Frontal cortex (tissue), 4 donors: ENCODE results near the gene KCNK18. TPM values are rescaled to one million over a fixed set of nuclear protein-coding genes. Genes with fewer than 3 reads are reported as not detected.
A peak's percentile ranks its signal among the peaks of the same experiment; 100 is the strongest.
"Not testable (repeated sequence)": the region's sequence is repeated elsewhere in the genome, so short reads cannot be mapped to it uniquely, and the experiment has no call there.

Source experiments
- DNase-seq, 2 donors: peaks; one replicate each; pipeline ENCODE4 v3.0.0; 2012; ENCODE audit warnings: low spot score in 2 of 2
- FAIRE-seq: peaks from 2 replicates; lab custom pipeline; 2012; peaks lifted over from hg19 to GRCh38; lab: Jason Lieb, UNC
- total RNA-seq: library from RNA; depleted of rRNA; stranded (reverse); fragments of >200 nt; gene quantifications from one replicate; pipeline ENCODE4 v1.2.3, GENCODE V29; 2014
- donor health status: control.
- donor health status: control.
- donor health status: control.

The KCNK18 gene
- total RNA-seq, 1 donor from 2014 or later = not detected

- DNase-seq (no peak), FAIRE-seq (no peak)
Measured at GRCh38 chr10:117169480-117169879, 27.8 kb upstream of the KCNK18 start.

GRCh38 chr10:117170244-117170643 lies 27.0 kb upstream of the KCNK18 start:
- no peak for FAIRE-seq
- DNase-seq = no peak

GRCh38 chr10:117174439-117175214 lies 22.7 kb upstream of the KCNK18 start:
- FAIRE-seq (no peak), DNase-seq (peak in 1 of 2 donors; percentile 71)

DNA sequence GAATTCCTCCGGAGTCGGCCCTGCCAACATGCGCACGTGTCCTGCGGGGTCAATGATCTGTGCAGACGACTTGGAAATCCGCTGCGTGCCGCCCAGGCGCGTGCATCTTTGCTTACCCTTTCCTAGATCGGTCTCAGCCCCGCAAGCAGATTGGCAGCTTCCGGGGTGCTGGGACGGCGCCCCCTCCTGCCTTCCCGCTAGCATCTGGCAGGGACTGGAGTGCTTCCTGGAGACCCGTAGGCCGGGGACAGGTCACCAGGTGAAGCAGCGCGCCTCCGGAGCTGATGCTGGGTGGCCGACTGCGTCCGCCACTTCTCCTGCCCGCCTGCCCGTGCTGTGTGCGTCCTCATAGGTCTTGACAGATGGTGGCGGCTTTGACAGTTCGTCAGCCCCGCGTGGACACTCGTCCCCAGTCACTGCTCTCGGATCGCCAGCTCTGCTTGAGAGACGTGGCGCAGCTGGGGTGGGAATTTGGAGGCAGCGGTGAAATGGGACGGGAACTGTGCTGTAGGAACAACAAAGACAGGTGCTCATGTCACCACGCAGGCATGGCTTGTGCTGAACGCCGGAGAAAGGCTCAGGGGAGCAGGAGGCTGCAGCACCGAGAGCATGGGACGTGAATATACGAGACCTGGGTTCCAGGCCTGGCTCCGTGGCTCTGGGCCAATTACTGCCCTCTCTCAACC lies 21.9 kb upstream of the KCNK18 start:
- FAIRE-seq = no peak
- DNase-seq = no peak

DNA sequence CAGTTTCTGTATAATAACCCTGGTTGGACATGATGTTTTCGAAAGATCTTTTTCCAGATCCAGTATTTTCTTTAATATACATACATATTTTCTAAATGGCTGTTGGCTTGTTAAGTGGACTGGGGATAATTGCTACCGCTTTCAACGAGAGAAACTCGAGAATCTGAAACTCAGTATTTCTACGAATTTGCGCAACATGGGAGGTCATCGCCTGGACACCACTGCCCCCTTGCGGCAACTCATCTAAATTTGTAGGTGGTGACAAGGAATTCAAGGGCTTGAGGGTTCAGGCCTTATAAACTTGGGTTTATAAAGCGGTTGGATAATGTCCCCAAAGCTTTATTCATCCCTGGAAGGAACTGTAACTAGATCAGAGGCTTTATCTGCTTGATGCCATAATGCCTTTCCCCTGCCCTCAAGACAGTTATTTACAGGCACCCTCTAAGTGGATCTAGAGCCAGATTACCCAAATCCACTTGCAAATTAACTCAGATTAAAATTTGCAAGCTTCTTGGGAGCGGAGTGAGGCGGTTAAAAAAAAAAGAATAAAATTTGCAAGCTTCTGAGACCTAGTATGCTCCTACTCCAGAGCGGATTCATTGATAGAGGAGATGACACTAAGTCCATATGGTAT lies 21.3 kb upstream of the KCNK18 start:
- FAIRE-seq = peak; percentile 63
- DNase-seq = peak in 1 of 2 donors; percentile 64

DNA sequence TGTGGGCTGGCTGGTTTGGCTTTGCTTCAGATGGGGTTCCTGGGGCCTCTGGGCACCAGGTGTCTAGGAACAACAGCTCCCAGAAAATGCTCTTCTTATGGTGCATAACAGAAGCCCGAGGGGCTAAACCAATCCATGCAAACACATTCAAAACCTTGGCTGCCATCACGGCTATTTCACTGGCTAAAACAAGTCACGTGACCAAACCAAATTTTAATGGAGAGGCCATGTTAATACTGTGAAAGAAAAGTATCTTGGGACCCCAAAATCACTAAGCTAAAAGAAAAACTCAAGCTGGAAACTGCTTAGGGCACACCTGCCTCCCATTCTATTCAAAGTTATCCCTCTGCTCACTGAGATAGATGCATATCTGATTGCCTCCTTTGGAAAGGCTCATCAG lies 19.1 kb upstream of the KCNK18 start:
- FAIRE-seq (no peak), DNase-seq (no peak)

DNA sequence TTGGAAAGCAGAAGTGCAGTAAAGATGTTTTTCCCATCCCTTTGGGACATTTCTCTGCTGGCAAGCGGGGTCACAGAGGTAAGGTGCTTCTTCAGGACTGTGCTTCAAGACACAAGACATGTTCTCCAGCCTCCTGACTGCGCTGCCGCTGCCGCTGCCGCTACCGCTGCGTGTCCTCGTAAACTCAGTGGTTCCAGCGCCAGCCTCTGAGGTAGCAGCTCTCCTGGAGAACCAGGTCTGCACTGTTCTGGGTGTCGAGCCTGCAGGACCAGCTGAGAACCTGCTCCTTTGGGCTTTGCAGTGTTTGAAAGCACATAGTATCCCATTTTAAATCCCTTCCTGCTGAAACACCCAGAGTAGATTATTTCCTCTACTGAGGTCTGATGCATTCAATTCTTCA lies 13.0 kb upstream of the KCNK18 start:
- no peak for DNase-seq
- no peak for FAIRE-seq

GRCh38 chr10:117184821-117185220 lies 12.5 kb upstream of the KCNK18 start:
- DNase-seq (no peak), FAIRE-seq (no peak)

DNA sequence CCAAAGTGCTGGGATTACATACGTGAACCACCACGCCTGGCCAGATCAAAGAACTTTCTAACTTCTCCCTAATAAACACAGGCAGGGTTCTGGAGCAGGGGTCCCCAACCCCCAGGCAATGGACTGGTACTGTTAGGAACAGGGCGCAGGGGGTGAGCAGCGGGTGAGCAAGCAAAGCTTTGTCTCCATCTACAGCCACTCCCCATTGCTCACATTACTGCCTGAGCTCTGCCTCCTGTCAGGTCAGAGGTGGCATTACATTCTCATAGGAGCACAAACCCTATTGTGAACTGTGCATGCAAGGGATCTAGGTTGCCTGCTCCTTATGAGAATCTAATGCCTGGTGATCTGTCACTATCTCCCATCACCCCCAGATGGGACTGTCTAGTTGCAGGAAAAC lies 11.5 kb upstream of the KCNK18 start:
- DNase-seq, FAIRE-seq: not testable (repeated sequence)

- DNase-seq = no peak
Measured at GRCh38 chr10:117186832-117187615, 10.3 kb upstream of the KCNK18 start.

GRCh38 chr10:117188371-117188770 lies 8.9 kb upstream of the KCNK18 start:
- DNase-seq (no peak), FAIRE-seq (no peak)

More at GRCh38 chr10:117186832-117187615, 10.3 kb upstream of the KCNK18 start:
- no peak for FAIRE-seq

DNA sequence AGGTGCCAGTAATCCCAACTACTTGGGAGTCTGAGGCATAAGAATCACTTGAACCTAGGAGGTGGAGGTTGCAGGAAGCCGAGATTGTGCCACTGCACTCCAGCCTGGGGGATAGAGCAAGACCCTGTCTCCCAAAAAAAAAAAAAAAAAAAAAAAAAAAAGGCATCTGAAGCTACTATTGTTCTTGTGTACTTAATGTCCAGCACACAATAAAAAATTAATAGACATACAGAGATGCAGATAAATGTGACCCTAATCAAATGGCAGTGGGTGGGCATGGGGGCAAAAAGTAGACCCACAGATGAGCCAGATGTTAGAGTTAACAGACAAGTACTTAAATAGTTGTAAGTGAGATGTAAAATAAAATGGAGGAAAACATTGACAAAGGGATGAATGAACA lies 7.7 kb upstream of the KCNK18 start:
- DNase-seq = no peak
- no peak for FAIRE-seq

- DNase-seq (no peak), FAIRE-seq (no peak)
Measured at GRCh38 chr10:117198088-117198487, 799 bp downstream of the KCNK18 start.

DNA sequence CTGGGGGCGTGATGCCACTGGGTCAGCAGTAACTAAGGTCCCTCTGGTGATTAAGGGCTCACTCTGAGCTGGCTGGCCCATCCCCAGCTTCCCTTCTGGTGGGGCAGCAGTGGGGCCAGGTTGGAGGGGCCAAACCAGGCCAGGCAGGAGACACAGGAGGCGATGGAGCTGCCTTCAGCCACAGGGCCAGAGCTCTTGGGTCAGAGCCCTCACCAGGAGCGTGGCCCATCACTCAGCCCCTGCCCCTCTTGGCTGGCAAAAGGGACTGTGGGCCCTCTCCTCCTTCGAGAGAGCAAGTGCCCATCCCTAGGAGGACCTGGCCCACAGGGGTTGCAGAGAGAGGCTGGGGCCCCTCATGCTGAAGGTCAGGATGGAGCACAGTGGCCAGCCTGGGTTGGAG lies 4.5 kb downstream of the KCNK18 start:
- FAIRE-seq (no peak), DNase-seq (no peak)

DNA sequence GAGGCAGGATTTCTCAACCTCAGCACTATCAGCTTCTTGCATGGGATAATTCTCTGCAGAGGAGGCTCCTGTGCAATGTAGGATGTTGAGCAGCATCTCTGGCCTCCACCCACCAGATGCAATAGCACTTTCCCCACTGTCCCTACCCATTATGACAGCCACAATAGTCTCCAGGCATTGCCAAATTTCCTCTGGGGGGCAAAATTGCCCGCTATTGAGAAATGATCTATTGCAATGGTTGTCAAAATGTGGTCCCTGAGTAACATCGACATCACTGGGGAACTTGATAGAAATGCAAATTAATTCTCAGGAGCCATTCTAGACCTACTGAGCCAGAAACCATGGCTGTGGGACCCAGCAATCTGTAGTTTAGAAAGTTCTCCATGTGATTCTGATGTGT lies 7.0 kb downstream of the KCNK18 start:
- DNase-seq (no peak), FAIRE-seq (no peak)

GRCh38 chr10:117212176-117212575 lies 14.9 kb downstream of the KCNK18 start:
- DNase-seq (no peak), FAIRE-seq (no peak)

GRCh38 chr10:117214401-117214800 lies 17.1 kb downstream of the KCNK18 start:
- DNase-seq (no peak), FAIRE-seq (no peak)

- FAIRE-seq (no peak), DNase-seq (no peak)
Measured at GRCh38 chr10:117215079-117215478, 17.8 kb downstream of the KCNK18 start.

- no peak for FAIRE-seq
- no peak for DNase-seq
Measured at GRCh38 chr10:117216028-117216427, 18.7 kb downstream of the KCNK18 start.

DNA sequence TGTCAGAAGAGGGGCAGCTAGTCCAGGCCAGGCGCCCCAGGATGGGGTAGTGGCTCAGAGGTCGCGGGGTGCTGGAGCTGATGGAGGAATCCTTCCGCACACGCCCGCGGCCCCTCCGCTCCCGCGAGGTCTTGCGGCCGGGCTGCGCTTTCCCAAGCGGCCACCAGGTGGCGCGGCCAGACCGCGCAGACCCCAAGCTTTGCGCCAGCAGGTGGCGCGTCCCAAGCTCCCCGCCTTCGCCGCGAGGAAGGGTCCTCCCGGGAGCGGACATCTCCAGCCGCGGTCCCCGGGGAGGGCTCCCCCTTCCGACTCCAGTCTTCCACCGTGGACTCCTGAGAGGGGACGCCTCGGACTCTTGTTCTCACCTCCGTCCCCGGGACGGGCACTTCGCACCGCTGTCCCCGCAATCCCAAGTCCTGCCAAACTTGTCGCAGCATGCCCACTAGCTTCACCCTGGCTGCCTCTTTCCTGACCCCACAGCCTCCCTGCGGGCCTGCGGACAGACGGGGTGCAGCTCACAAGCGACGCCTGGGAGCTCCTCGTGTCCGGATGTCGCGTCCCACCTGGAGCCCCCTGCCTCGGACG lies 19.4 kb downstream of the KCNK18 start:
- no peak for FAIRE-seq
- DNase-seq = peak; percentile 77 to 89
